ENCODE data around the gene KCNA3. TPM values are rescaled to one million over a fixed set of nuclear protein-coding genes. Genes with fewer than 3 reads are reported as not detected.
A peak's percentile ranks its signal among the peaks of the same experiment; 100 is the strongest.

The KCNA3 gene
- polyA plus RNA-seq, 1 experiment: 0.12 TPM

DNA sequence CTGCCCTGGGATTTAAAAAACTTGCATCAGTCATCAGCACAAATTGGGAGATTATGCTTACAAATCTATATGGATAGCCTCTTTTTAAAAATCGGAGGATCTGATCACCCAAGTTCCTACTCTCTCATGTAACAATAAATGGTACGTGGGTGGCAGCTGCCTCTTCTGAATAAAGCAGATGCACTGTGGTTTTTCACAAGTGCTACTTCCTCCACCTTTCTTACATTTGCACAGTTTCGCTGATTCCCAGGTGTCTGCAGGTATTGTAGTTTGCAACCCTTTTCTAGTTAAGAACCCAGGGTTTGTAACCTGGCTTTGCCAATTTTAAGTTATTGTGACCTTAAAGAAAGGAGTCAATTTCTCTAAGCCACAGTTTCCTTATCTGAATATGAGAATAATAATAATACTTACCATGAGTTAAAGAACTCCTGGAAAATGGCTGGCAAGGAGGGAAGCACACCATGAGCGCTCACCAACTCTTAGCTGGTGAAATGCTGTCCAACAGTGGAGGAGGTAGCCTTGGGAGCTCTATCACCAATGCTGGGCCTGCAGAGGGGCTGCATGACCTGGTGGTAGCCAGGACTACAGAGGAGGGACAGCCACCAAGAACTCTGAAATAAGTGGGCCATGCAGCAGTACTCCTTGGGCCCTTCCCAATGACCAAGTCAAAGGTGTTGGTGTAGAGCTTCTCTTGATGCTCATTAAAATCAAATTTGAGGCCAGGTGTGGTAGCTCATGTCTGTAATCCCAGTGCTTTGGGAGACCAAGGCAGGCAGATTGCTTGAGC lies 38.4 kb downstream of the KCNA3 start:
- Histone ChIP-seq H3K4me3 (ENCODE audit: low read depth, low read length) (no peak overlapping the region), H3K27ac (ENCODE audit: low read depth, low read length) (no peak overlapping the region), H3K9me3 (ENCODE audit: control insufficient read depth, insufficient read depth, low read length) (no peaks in the 10 kb centered on the region), H3K27me3 (ENCODE audit: control insufficient read depth, insufficient read depth, low read length) (peaks cover 6% of the 10 kb centered on the region)
- DNase-seq (ENCODE audit: low read depth, low spot score): no peak
- POLR2A ChIA-PET: no interaction called here
- CTCF ChIA-PET: interaction anchor here (0.6 to 2.0 kb wide), 2 partner anchors 20 to 129 kb away, joined by 8 to 9 read pairs; no protein-coding TSS in a partner anchor
- TF ChIP-seq, protein P1, sequence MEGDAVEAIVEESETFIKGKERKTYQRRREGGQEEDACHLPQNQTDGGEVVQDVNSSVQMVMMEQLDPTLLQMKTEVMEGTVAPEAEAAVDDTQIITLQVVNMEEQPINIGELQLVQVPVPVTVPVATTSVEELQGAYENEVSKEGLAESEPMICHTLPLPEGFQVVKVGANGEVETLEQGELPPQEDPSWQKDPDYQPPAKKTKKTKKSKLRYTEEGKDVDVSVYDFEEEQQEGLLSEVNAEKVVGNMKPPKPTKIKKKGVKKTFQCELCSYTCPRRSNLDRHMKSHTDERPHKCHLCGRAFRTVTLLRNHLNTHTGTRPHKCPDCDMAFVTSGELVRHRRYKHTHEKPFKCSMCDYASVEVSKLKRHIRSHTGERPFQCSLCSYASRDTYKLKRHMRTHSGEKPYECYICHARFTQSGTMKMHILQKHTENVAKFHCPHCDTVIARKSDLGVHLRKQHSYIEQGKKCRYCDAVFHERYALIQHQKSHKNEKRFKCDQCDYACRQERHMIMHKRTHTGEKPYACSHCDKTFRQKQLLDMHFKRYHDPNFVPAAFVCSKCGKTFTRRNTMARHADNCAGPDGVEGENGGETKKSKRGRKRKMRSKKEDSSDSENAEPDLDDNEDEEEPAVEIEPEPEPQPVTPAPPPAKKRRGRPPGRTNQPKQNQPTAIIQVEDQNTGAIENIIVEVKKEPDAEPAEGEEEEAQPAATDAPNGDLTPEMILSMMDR (IDR thresholded peaks at IDR 0.05; ENCODE audit: low read depth, low read length): no peak

DNA sequence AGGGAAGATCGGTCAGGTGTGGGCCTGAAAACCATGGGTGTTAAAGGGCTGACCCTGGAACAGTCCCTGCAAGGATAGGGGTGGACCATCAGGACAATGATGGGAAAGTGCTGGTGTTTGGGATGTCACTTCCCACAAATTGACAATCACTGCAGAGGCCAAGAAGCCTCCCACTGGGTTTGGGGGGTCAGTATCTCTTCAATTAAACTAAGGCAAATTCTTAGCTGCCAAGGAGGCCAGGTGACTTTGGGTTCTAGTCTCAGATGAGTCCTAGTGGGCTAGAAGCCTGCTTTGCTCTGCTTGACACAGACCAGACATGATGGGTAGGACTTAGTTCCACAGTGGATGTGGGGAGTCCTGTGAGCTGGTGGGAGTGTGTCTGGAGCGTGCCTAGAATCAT lies 39.3 kb downstream of the KCNA3 start:
- Histone ChIP-seq H3K27me3 (ENCODE audit: control insufficient read depth, insufficient read depth, low read length) (peaks cover 6% of the 10 kb centered on the region), H3K27ac (ENCODE audit: low read depth, low read length) (no peak overlapping the region), H3K9me3 (ENCODE audit: control insufficient read depth, insufficient read depth, low read length) (no peaks in the 10 kb centered on the region), H3K4me3 (ENCODE audit: low read depth, low read length) (no peak overlapping the region)
- POLR2A ChIA-PET: no interaction called here
- CTCF ChIA-PET: interaction anchor here (1.5 to 2.0 kb wide), 2 partner anchors 16 to 130 kb away, joined by 7 to 8 read pairs; no protein-coding TSS in a partner anchor
- TF ChIP-seq, protein P1 (IDR thresholded peaks at IDR 0.05; ENCODE audit: low read depth, low read length): no peak
- no peak for DNase-seq (ENCODE audit: low read depth, low spot score)

DNA sequence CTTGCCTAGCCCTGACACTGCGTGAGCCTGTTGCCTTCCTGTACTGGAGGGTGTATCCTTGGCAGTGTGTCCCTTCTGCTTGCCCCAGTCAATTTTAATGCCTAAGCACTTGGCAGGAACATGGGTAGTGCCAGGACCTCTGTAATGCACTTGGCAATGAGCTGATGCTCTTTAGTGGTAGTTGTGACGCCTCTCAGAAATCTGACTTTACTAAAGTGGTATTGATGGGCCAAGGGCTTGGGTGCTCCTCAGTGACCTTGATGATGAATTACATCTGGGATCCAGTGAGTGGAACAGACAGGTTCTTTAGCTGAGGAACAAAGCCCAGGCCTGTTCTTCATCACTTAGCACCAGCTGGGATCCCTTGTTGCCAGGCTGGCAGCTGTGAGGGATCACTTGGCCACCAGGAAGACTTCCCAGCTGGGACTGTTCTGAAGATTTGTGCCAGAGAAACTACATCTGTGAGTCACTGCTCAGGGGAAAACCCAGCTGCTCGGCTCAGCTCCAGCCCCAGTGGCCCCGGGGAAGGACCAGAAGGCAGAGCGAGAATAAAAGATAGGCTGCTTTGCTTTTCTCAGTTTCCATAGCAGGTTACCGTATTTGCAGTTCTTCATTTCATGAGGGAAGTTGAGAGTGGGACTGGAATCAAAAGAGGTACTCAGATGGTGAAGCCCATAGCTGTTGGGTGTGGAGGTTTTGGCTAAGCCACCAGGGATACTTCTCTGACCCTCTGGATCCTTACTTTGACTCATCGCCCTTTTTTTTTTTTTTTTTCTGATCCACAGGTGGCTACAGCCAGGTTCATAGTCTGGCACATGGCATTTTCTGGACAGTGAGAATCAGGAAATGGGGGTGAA lies 40.1 kb downstream of the KCNA3 start:
- H3K9me3 ChIP-seq (ENCODE audit: control insufficient read depth, insufficient read depth, low read length): no peaks in the 10 kb centered on the region
- peaks cover 6% of the 10 kb centered on the region for H3K27me3 ChIP-seq (ENCODE audit: control insufficient read depth, insufficient read depth, low read length)
- TF ChIP-seq, protein P1 (IDR thresholded peaks at IDR 0.05; ENCODE audit: low read depth, low read length): no peak
- no peak overlapping the region for H3K27ac ChIP-seq (ENCODE audit: low read depth, low read length)
- ChIA-PET CTCF (interaction anchor here (1.5 to 2.0 kb wide), 2 partner anchors 15 to 130 kb away, joined by 7 to 8 read pairs; no protein-coding TSS in a partner anchor), POLR2A (no interaction called here)
- H3K4me3 ChIP-seq (ENCODE audit: low read depth, low read length): no peak overlapping the region
- DNase-seq (ENCODE audit: low read depth, low spot score): peak; percentile 46

DNA sequence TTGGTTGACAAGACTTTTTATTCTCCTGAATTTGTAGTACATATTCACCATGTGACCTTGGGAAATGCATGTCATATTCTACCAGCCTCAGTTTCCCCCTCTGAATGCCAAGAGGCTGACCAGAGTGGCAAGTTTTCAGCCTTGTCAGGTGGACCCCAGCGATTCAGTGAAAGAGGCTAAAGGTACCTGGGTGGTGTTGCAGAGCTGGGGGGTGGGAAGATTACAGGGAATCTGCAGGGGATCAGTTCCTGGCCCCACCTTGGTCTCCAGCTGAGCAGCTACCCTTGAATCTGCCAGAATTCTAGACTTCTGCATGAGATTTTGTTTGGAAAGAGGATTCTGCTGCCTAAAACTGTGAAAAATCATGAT lies 40.7 kb downstream of the KCNA3 start:
- Histone ChIP-seq H3K27ac (ENCODE audit: low read depth, low read length) (no peak overlapping the region), H3K27me3 (ENCODE audit: control insufficient read depth, insufficient read depth, low read length) (peaks cover 6% of the 10 kb centered on the region), H3K4me3 (ENCODE audit: low read depth, low read length) (no peak overlapping the region), H3K9me3 (ENCODE audit: control insufficient read depth, insufficient read depth, low read length) (no peaks in the 10 kb centered on the region)
- TF ChIP-seq, protein P1 (IDR thresholded peaks at IDR 0.05; ENCODE audit: low read depth, low read length): no peak
- ChIA-PET POLR2A (no interaction called here), CTCF (interaction anchor here (1.5 kb wide), 1 partner anchor 14 kb away, joined by 7 read pairs; no protein-coding TSS in a partner anchor)
- no peak for DNase-seq (ENCODE audit: low read depth, low spot score)

DNA sequence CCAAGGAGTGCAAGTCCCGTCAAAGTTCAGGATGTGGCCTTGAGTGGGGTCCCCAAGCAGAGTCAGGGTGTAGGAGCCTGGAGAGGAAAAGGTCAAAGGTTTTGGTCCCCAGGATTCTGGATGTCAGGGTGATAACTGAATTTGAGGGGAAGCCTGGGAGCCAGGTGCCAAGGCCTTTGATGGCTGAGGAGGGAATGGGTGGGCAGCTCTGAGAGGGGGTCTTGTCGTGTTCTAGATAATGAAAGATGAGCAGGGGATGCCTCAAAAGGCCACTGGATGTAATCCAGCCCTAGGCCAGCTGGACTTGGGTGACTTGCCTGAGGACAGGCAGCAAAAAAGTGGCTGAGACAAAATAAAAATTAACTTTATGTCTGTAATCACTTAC lies 41.1 kb downstream of the KCNA3 start:
- ChIA-PET CTCF (no interaction called here), POLR2A (no interaction called here)
- H3K4me3 ChIP-seq (ENCODE audit: low read depth, low read length): no peak overlapping the region
- H3K27me3 ChIP-seq (ENCODE audit: control insufficient read depth, insufficient read depth, low read length): peaks cover 6% of the 10 kb centered on the region
- no peak overlapping the region for H3K27ac ChIP-seq (ENCODE audit: low read depth, low read length)
- DNase-seq (ENCODE audit: low read depth, low spot score): no peak
- TF ChIP-seq, protein P1 (IDR thresholded peaks at IDR 0.05; ENCODE audit: low read depth, low read length): no peak
- H3K9me3 ChIP-seq (ENCODE audit: control insufficient read depth, insufficient read depth, low read length): no peaks in the 10 kb centered on the region

All from AG04450 (cell line).